GM20431 (cell line): ENCODE data around the gene ITGAX.
"Not testable (repeated sequence)": the region's sequence is repeated elsewhere in the genome, so short reads cannot be mapped to it uniquely, and the experiment has no call there.

ENCODE experiments used
- in situ Hi-C: fragments of 300-500 bp; cut with MseI, MboI; formaldehyde crosslinking; loops from one replicate; pipeline ENCODE4 v1.15.0; 2020; ENCODE audit warnings: low sequenced_read_pairs; ENCODE audit not compliant: unreplicated experiment

Gene ITGAX

GRCh38 chr16:31404353-31405064, 49.5 kb downstream of the ITGAX start:
- in situ Hi-C loops: no loop called here

- in situ Hi-C loops: no loop called here
These were observed 52.4 kb downstream of the ITGAX start for GRCh38 chr16:31407406-31407805.

- in situ Hi-C loops: no loop called here
These were observed 54.5 kb downstream of the ITGAX start for GRCh38 chr16:31409433-31409832.

- in situ Hi-C loops: no loop called here
These were observed 55.1 kb downstream of the ITGAX start for GRCh38 chr16:31410082-31410481.

- in situ Hi-C loops: no loop called here
These were observed 56.3 kb downstream of the ITGAX start for GRCh38 chr16:31411024-31411844.

GRCh38 chr16:31412750-31413149, 57.8 kb downstream of the ITGAX start:
- in situ Hi-C loops: no loop called here

GRCh38 chr16:31413381-31413780, 58.4 kb downstream of the ITGAX start:
- in situ Hi-C loops: no loop called here

- in situ Hi-C loops: no loop called here
These were observed 59.0 kb downstream of the ITGAX start for GRCh38 chr16:31413943-31414342.

GRCh38 chr16:31414706-31415105, 59.7 kb downstream of the ITGAX start:
- in situ Hi-C loops: no loop called here

- in situ Hi-C loops: no loop called here
These were observed 61.4 kb downstream of the ITGAX start for GRCh38 chr16:31416371-31416770.

GRCh38 chr16:31417036-31417435, 62.1 kb downstream of the ITGAX start:
- in situ Hi-C loops: not testable (repeated sequence)

GRCh38 chr16:31417916-31418315, 62.9 kb downstream of the ITGAX start:
- in situ Hi-C loops: no loop called here

- in situ Hi-C loops: no loop called here
These were observed 65.1 kb downstream of the ITGAX start for GRCh38 chr16:31420037-31420436.

- in situ Hi-C loops: no loop called here
These were observed 66.6 kb downstream of the ITGAX start for GRCh38 chr16:31421587-31421986.

GRCh38 chr16:31423241-31423640, 68.3 kb downstream of the ITGAX start:
- in situ Hi-C loops: no loop called here

GRCh38 chr16:31423801-31424200, 68.8 kb downstream of the ITGAX start:
- in situ Hi-C loops: no loop called here

GRCh38 chr16:31427441-31428278, 72.7 kb downstream of the ITGAX start:
- in situ Hi-C loops: loop anchor here (25.0 kb wide), 1 partner anchor 440 kb away; the partner anchor contains the start of gene HSD3B7

- in situ Hi-C loops: loop anchor here (25.0 kb wide), 1 partner anchor 441 kb away; the partner anchor contains the start of gene HSD3B7
These were observed 73.3 kb downstream of the ITGAX start, which contains the start of gene COX6A2 for GRCh38 chr16:31428279-31428597. Gene COX6A2 (minus strand): TSS chr16:31428360. CDS start chr16:31428325, 35 bp downstream.

GRCh38 chr16:31428638-31429247, 73.8 kb downstream of the ITGAX start:
- in situ Hi-C loops: loop anchor here (25.0 kb wide), 1 partner anchor 441 kb away; the partner anchor contains the start of gene HSD3B7

GRCh38 chr16:31429314-31429713, 74.3 kb downstream of the ITGAX start:
- in situ Hi-C loops: loop anchor here (25.0 kb wide), 1 partner anchor 442 kb away; the partner anchor contains the start of gene HSD3B7
